Astrocyte (in vitro differentiated cells and primary cell): ENCODE results near the gene MAP2K2. TPM values are rescaled to one million over a fixed set of nuclear protein-coding genes. Genes with fewer than 3 reads are reported as not detected.

Experiments
- DNase-seq: peaks from one replicate; pipeline ENCODE4 v3.0.0-alpha.2; 2010; ENCODE audit warnings: low read depth
- FAIRE-seq: peaks from 2 replicates; lab custom pipeline; 2011; peaks lifted over from hg19 to GRCh38; lab: Jason Lieb, UNC
- H2AFZ ChIP-seq: 2 replicates; pipeline ENCODE4 v1.6.0; 2012; ENCODE audit warnings: low read depth, low read length, inconsistent platforms
- H3K27ac ChIP-seq: 2 replicates; pipeline ENCODE4 v1.5.1; 2011; ENCODE audit warnings: low read depth, low read length, inconsistent platforms
- H3K27me3 ChIP-seq: 2 replicates; pipeline ENCODE4 v1.6.0; 2011; ENCODE audit warnings: low read length, inconsistent platforms; ENCODE audit not compliant: insufficient read depth
- H3K36me3 ChIP-seq: 2 replicates; pipeline ENCODE4 v1.5.1; 2011; ENCODE audit warnings: low read length, inconsistent platforms; ENCODE audit not compliant: insufficient read depth
- H3K4me1 ChIP-seq: 2 replicates; pipeline ENCODE4 v1.5.1; 2011; ENCODE audit warnings: low read length, inconsistent platforms; ENCODE audit not compliant: insufficient read depth
- H3K4me2 ChIP-seq: 2 replicates; pipeline ENCODE4 v1.6.0; 2012; ENCODE audit warnings: low read length, inconsistent platforms
- H3K4me3 ChIP-seq: 2 replicates; pipeline ENCODE4 v1.5.1; 2011; ENCODE audit warnings: low read depth, mild to moderate bottlenecking, low read length, inconsistent platforms; ENCODE audit not compliant: insufficient read depth
- H3K79me2 ChIP-seq: 2 replicates; pipeline ENCODE4 v1.6.0; 2012; ENCODE audit warnings: mild to moderate bottlenecking, low read length, inconsistent platforms; ENCODE audit not compliant: insufficient read depth
- H3K9ac ChIP-seq: 2 replicates; pipeline ENCODE4 v1.6.0; 2012; ENCODE audit warnings: mild to moderate bottlenecking, low read length, inconsistent platforms
- H3K9me3 ChIP-seq: 2 replicates; pipeline ENCODE4 v1.5.1; 2012; ENCODE audit warnings: low read depth, mild to moderate bottlenecking, low read length, inconsistent platforms; ENCODE audit not compliant: insufficient read depth
- H4K20me1 ChIP-seq: 2 replicates; pipeline ENCODE4 v1.6.0; 2012; ENCODE audit warnings: low read length, inconsistent platforms; ENCODE audit not compliant: insufficient read depth
- H3K27ac Mint-ChIP-seq: one replicate; pipeline ENCODE4 v1.8.0; 2021; ENCODE audit warnings: mild to moderate bottlenecking, mixed read lengths; ENCODE audit not compliant: unreplicated experiment
- H3K27me3 Mint-ChIP-seq: one replicate; pipeline ENCODE4 v1.8.0; 2021; ENCODE audit warnings: low read depth, mixed read lengths; ENCODE audit not compliant: unreplicated experiment
- H3K36me3 Mint-ChIP-seq: one replicate; pipeline ENCODE4 v1.8.0; 2021; ENCODE audit warnings: low read depth, mixed read lengths; ENCODE audit not compliant: unreplicated experiment
- H3K4me1 Mint-ChIP-seq: one replicate; pipeline ENCODE4 v1.8.0; 2021; ENCODE audit warnings: low read depth, mixed read lengths; ENCODE audit not compliant: unreplicated experiment
- H3K4me3 Mint-ChIP-seq: one replicate; pipeline ENCODE4 v1.8.0; 2021; ENCODE audit warnings: mild to moderate bottlenecking, moderate library complexity, mixed read lengths; ENCODE audit not compliant: unreplicated experiment
- H3K9me3 Mint-ChIP-seq: one replicate; pipeline ENCODE4 v1.8.0; 2021; ENCODE audit warnings: mild to moderate bottlenecking, mixed read lengths; ENCODE audit not compliant: unreplicated experiment
- CTCF ChIP-seq: IDR thresholded peaks from 2 replicates; pipeline ENCODE4 v1.5.1; 2011; ENCODE audit warnings: low read depth, mild to moderate bottlenecking, inconsistent platforms, low read length, moderate library complexity; ENCODE audit not compliant: insufficient read depth
- EZH2 ChIP-seq: IDR thresholded peaks from 2 replicates; pipeline ENCODE4 v1.6.1; 2012; ENCODE audit warnings: mild to moderate bottlenecking, low read length, inconsistent platforms; ENCODE audit not compliant: insufficient read depth
- total RNA-seq: library from RNA; stranded (reverse); gene quantifications from 2 replicates; pipeline ENCODE4 v1.2.1, GENCODE V29; 2021

MAP2K2 gene
- total RNA-seq, 1 donor from 2014 or later, result 190 TPM

- Mint-ChIP-seq H3K9me3 (no peaks in the 10 kb centered on the region), H3K36me3 (no peaks in the 10 kb centered on the region), H3K27me3 (peaks cover 39% of the 10 kb centered on the region), H3K4me1 (no peaks in the 10 kb centered on the region), H3K4me3 (no peak overlapping the region), H3K27ac (no peak overlapping the region)
- TF ChIP-seq CTCF (no peak), EZH2 (no peak)
- no peak overlapping the region for H3K9ac ChIP-seq
- FAIRE-seq, result no peak
- H3K9me3 ChIP-seq, result no peaks in the 10 kb centered on the region
- no peak overlapping the region for H2AFZ ChIP-seq
- no peaks in the 10 kb centered on the region for H4K20me1 ChIP-seq
- H3K27me3 ChIP-seq, result no peaks in the 10 kb centered on the region
- no peak overlapping the region for H3K4me3 ChIP-seq
- H3K4me2 ChIP-seq, result no peak overlapping the region
- no peaks in the 10 kb centered on the region for H3K79me2 ChIP-seq
- H3K4me1 ChIP-seq, result no peaks in the 10 kb centered on the region
- H3K36me3 ChIP-seq, result no peaks in the 10 kb centered on the region
- no peak overlapping the region for H3K27ac ChIP-seq
- DNase-seq, result no peak
Observed at GRCh38 chr19:4157164-4157563, 33.2 kb upstream of the MAP2K2 start.

- Histone ChIP-seq H4K20me1 (no peaks in the 10 kb centered on the region), H3K4me2 (no peak overlapping the region), H3K4me3 (no peak overlapping the region), H3K27me3 (no peaks in the 10 kb centered on the region), H3K4me1 (no peaks in the 10 kb centered on the region), H3K79me2 (no peaks in the 10 kb centered on the region), H3K27ac (no peak overlapping the region), H2AFZ (no peak overlapping the region), H3K9ac (no peak overlapping the region), H3K9me3 (no peaks in the 10 kb centered on the region), H3K36me3 (no peaks in the 10 kb centered on the region)
- Mint-ChIP-seq H3K27ac (no peak overlapping the region), H3K4me3 (no peak overlapping the region), H3K9me3 (no peaks in the 10 kb centered on the region), H3K36me3 (no peaks in the 10 kb centered on the region), H3K27me3 (peaks cover 39% of the 10 kb centered on the region), H3K4me1 (no peaks in the 10 kb centered on the region)
- no peak for TF ChIP-seq CTCF
- TF ChIP-seq EZH2, result no peak
- DNase-seq (no peak), FAIRE-seq (no peak)
Observed at GRCh38 chr19:4154571-4155312, 30.8 kb upstream of the MAP2K2 start.
